DOHH2 (cell line): ENCODE results near the gene ABCG8.

Experiments
- H3F3A ChIP-seq: fragments of 200-600 bp; sonication (generic), shearing (Covaris generic); 2 replicates; pipeline ENCODE4 v1.6.0; 2016; ENCODE audit warnings: antibody characterized with exemption, mild to moderate bottlenecking; ENCODE audit not compliant: control insufficient read depth, insufficient read depth
- H3K27ac ChIP-seq: fragments of 200-600 bp; sonication (generic); 2 replicates; pipeline ENCODE4 v1.5.1; 2014; ENCODE audit warnings: low read depth, mild to moderate bottlenecking, low read length, moderate library complexity
- H3K27me3 ChIP-seq: fragments of 200-600 bp; sonication (generic); 2 replicates; pipeline ENCODE4 v1.6.1; 2014; ENCODE audit warnings: mild to moderate bottlenecking, low read length, mixed read lengths; ENCODE audit not compliant: control insufficient read depth
- H3K36me3 ChIP-seq: fragments of 200-600 bp; sonication (generic); 2 replicates; pipeline ENCODE4 v1.6.1; 2014; ENCODE audit warnings: mild to moderate bottlenecking, low read length, moderate library complexity, mixed read lengths; ENCODE audit not compliant: control insufficient read depth
- H3K4me1 ChIP-seq: fragments of 200-600 bp; sonication (generic); 2 replicates; pipeline ENCODE4 v1.6.1; 2014; ENCODE audit warnings: mild to moderate bottlenecking, low read length, mixed read lengths; ENCODE audit not compliant: control insufficient read depth
- H3K4me2 ChIP-seq: fragments of 200-600 bp; sonication (generic); 2 replicates; pipeline ENCODE4 v1.6.0; 2014; ENCODE audit warnings: mild to moderate bottlenecking, low read length, moderate library complexity
- H3K4me3 ChIP-seq: fragments of 200-600 bp; sonication (generic); 2 replicates; pipeline ENCODE4 v1.5.1; 2014; ENCODE audit warnings: mild to moderate bottlenecking, low read length, mixed read lengths
- H3K79me2 ChIP-seq: fragments of 200-600 bp; sonication (generic); 2 replicates; pipeline ENCODE4 v1.6.1; 2014; ENCODE audit warnings: mild to moderate bottlenecking, low read length, mixed read lengths; ENCODE audit not compliant: control insufficient read depth
- H3K9me2 ChIP-seq: fragments of 200-600 bp; sonication (generic); replicated peaks from 2 replicates; pipeline ENCODE4 v1.6.1; 2014; ENCODE audit warnings: mild to moderate bottlenecking, low read length, mixed read lengths; ENCODE audit not compliant: control insufficient read depth
- H3K9me3 ChIP-seq: fragments of 200-600 bp; sonication (generic); 2 replicates; pipeline ENCODE4 v1.6.1; 2014; ENCODE audit warnings: antibody characterized with exemption, low read length, mixed read lengths; ENCODE audit not compliant: control insufficient read depth, insufficient read depth
- H4K20me1 ChIP-seq: fragments of 200-600 bp; sonication (generic); 2 replicates; pipeline ENCODE4 v1.6.0; 2014; ENCODE audit warnings: low read depth, mild to moderate bottlenecking, antibody characterized with exemption, low read length, moderate library complexity; ENCODE audit not compliant: control insufficient read depth, insufficient read depth
- CTCF ChIP-seq: fragments of 200-600 bp; sonication (generic); IDR thresholded peaks from one replicate; pipeline ENCODE4 v1.5.1; 2014; ENCODE audit warnings: antibody characterized with exemption, mild to moderate bottlenecking, low read depth, low read length; ENCODE audit not compliant: poor library complexity, severe bottlenecking
- EZH2phosphoT487 ChIP-seq: fragments of 200-600 bp; sonication (generic); IDR thresholded peaks from 2 replicates; pipeline ENCODE4 v1.6.1; 2017; ENCODE audit warnings: borderline replicate concordance, mild to moderate bottlenecking, antibody characterized with exemption, low read length, moderate library complexity, mixed read lengths

The ABCG8 gene

GRCh38 chr2:43814711-43815110, 24.1 kb upstream of the ABCG8 start:
- Histone ChIP-seq H3K27ac (no peak overlapping the region), H4K20me1 (no peaks in the 10 kb centered on the region), H3K27me3 (no peaks in the 10 kb centered on the region), H3K4me3 (no peak overlapping the region), H3K9me3 (no peaks in the 10 kb centered on the region), H3F3A (no peaks in the 10 kb centered on the region), H3K79me2 (no peaks in the 10 kb centered on the region), H3K9me2 (no peaks in the 10 kb centered on the region), H3K36me3 (no peaks in the 10 kb centered on the region), H3K4me1 (no peaks in the 10 kb centered on the region), H3K4me2 (no peak overlapping the region)
- TF ChIP-seq EZH2phosphoT487, result no peak
- no peak for TF ChIP-seq CTCF

GRCh38 chr2:43818761-43819160, 20.0 kb upstream of the ABCG8 start:
- H3K36me3 ChIP-seq, result no peaks in the 10 kb centered on the region
- H3K4me1 ChIP-seq, result no peaks in the 10 kb centered on the region
- H4K20me1 ChIP-seq, result no peaks in the 10 kb centered on the region
- H3K27ac ChIP-seq, result no peak overlapping the region
- H3K4me3 ChIP-seq, result no peak overlapping the region
- H3K4me2 ChIP-seq, result no peak overlapping the region
- H3K79me2 ChIP-seq, result no peaks in the 10 kb centered on the region
- no peaks in the 10 kb centered on the region for H3K9me3 ChIP-seq
- no peak for TF ChIP-seq CTCF
- no peak for TF ChIP-seq EZH2phosphoT487
- no peaks in the 10 kb centered on the region for H3K9me2 ChIP-seq
- no peaks in the 10 kb centered on the region; the same call in 1 of the 2 replicates for H3K27me3 ChIP-seq
- no peaks in the 10 kb centered on the region for H3F3A ChIP-seq

- Histone ChIP-seq H3K4me1 (no peaks in the 10 kb centered on the region), H4K20me1 (no peaks in the 10 kb centered on the region), H3F3A (no peaks in the 10 kb centered on the region), H3K79me2 (no peaks in the 10 kb centered on the region), H3K27me3 (no peaks in the 10 kb centered on the region; the same call in 1 of the 2 replicates), H3K9me2 (no peaks in the 10 kb centered on the region), H3K36me3 (no peaks in the 10 kb centered on the region), H3K4me3 (no peak overlapping the region), H3K9me3 (no peaks in the 10 kb centered on the region), H3K27ac (no peak overlapping the region), H3K4me2 (no peak overlapping the region)
- no peak for TF ChIP-seq EZH2phosphoT487
Measured at GRCh38 chr2:43819491-43820163, 19.1 kb upstream of the ABCG8 start.

- H3K36me3 ChIP-seq, result no peaks in the 10 kb centered on the region
- H3K9me2 ChIP-seq, result no peaks in the 10 kb centered on the region
- no peaks in the 10 kb centered on the region for H3K4me1 ChIP-seq
- no peak overlapping the region for H3K4me3 ChIP-seq
- H3K9me3 ChIP-seq, result no peaks in the 10 kb centered on the region
- TF ChIP-seq CTCF (no peak), EZH2phosphoT487 (no peak)
- H4K20me1 ChIP-seq, result no peaks in the 10 kb centered on the region
- H3F3A ChIP-seq, result no peaks in the 10 kb centered on the region
- H3K27me3 ChIP-seq, result no peaks in the 10 kb centered on the region; the same call in 1 of the 2 replicates
- H3K79me2 ChIP-seq, result no peaks in the 10 kb centered on the region
- no peak overlapping the region for H3K4me2 ChIP-seq
- H3K27ac ChIP-seq, result no peak overlapping the region
Measured at GRCh38 chr2:43822839-43823238, 15.9 kb upstream of the ABCG8 start.
